ENCODE data around the gene JSRP1.

DNA sequence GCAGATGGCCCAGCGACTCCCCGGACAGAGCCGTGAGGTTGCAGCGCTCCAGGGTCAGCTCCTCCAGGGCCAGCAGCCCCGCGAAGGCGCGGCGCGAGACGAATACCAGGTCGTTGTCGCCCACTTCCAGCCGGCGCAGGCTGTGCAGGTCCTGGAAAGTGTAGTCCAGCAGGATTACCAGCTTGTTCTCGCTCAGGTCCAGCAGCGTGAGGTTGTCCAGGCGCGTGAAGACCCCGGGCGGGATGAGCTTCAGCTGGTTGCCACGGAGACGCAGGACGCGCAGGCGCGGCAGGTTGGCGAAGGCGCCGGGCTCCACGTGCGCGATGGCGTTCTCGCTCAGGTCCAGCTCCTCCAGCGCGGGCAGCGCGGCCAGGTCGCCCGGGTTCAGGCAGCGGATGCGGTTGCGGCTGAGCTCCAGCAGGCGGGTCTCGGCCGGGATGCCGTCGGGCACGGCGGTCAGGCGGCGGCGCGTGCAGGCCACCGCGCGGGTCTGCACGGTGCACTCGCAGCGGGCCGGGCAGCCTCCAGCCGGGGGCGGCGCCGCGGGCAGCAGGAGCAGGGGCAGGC lies 35.1 kb upstream of the JSRP1 start:
- no peak for TF ChIP-seq EZH2 (IDR thresholded peaks at IDR 0.05; ENCODE audit: borderline replicate concordance)
- TF ChIP-seq, protein P1, sequence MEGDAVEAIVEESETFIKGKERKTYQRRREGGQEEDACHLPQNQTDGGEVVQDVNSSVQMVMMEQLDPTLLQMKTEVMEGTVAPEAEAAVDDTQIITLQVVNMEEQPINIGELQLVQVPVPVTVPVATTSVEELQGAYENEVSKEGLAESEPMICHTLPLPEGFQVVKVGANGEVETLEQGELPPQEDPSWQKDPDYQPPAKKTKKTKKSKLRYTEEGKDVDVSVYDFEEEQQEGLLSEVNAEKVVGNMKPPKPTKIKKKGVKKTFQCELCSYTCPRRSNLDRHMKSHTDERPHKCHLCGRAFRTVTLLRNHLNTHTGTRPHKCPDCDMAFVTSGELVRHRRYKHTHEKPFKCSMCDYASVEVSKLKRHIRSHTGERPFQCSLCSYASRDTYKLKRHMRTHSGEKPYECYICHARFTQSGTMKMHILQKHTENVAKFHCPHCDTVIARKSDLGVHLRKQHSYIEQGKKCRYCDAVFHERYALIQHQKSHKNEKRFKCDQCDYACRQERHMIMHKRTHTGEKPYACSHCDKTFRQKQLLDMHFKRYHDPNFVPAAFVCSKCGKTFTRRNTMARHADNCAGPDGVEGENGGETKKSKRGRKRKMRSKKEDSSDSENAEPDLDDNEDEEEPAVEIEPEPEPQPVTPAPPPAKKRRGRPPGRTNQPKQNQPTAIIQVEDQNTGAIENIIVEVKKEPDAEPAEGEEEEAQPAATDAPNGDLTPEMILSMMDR (IDR thresholded peaks at IDR 0.05; ENCODE audit: poor library complexity) = no peak

All from hepatocyte (in vitro differentiated cells).